Measurements from ENCODE around the gene HDAC4. TPM values are rescaled to one million over a fixed set of nuclear protein-coding genes. Genes with fewer than 3 reads are reported as not detected.

HDAC4 gene
- polyA plus RNA-seq, 1 donor (not counting 4 experiments of a cell fraction or from before 2014, with no cell fraction given) = 2.9 TPM

DNA sequence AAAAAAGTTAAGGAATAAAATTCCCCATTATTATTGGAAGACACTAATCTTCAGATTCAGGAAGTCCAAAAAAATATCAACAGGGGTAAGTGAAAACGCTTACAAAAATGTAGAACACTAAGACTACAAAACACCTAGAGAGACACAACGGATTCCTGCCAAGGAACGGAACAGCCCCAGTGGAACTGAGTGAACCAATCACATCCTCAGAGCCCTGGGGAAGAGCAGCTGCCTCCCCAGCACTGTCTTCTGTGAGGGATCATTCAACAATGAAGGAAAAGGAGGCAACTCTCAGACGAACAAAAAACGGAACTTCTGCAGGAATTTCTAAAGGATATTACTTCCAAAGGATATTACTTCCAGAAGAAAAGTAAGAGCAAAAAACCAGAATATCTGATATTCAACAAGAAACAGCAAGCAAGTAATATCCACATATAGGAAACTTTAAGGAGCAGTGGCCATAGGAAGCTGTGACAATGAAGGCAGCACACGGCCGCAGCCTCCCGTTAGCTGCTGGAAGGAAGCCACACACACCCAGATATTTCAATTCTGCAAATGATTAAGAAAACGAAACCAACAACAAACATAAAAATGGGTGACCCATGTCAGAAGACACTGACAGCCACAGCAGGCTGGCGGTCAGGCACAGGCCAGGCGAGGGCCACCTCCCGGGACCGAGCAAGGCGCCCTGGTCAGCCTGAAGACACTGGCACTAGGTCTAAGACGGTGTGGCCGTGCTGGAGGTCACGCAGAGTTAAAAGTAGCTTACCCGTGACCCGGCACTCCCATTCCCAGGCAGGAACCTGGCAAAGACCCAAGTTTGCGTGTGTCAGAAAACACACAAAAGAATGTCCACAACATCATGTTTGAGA lies 81.8 kb downstream of the HDAC4 start:
- no peak overlapping the region for H2AFZ ChIP-seq (ENCODE audit: control insufficient read depth, low read length)

GRCh38 chr2:239318151-239318611 lies 82.6 kb downstream of the HDAC4 start:
- Histone ChIP-seq H3K27me3 (ENCODE audit: control insufficient read depth, extremely low read depth, insufficient read depth, low read length) (no peaks in the 10 kb centered on the region), H3K4me3 (ENCODE audit: control insufficient read depth in 2 of 3, extremely low read depth in 1 of 3, insufficient read depth in 2 of 3, low read depth in 1 of 3, low read length in 3 of 3) (no peak overlapping the region), H3K79me2 (ENCODE audit: control insufficient read depth, insufficient read depth, low read length) (no peaks in the 10 kb centered on the region), H2AFZ (ENCODE audit: control insufficient read depth, low read length) (no peak overlapping the region), H3K9me3 (ENCODE audit: control insufficient read depth, low read depth, low read length) (no peaks in the 10 kb centered on the region), H3K9me1 (ENCODE audit: control insufficient read depth, extremely low read depth, insufficient read depth, low read length) (no peaks in the 10 kb centered on the region), H3K9ac (ENCODE audit: control insufficient read depth, extremely low read depth, insufficient read depth, low read length) (no peak overlapping the region), H3K4me2 (ENCODE audit: control insufficient read depth, extremely low read depth, insufficient read depth, low read depth, low read length) (no peak overlapping the region), H3K36me3 (ENCODE audit: control insufficient read depth in 2 of 2, extremely low read depth in 1 of 2, insufficient read depth in 2 of 2, low read length in 2 of 2) (no peaks in the 10 kb centered on the region), H4K20me1 (ENCODE audit: control insufficient read depth, extremely low read depth, insufficient read depth, low read length) (no peaks in the 10 kb centered on the region), H3K27ac (ENCODE audit: control insufficient read depth, insufficient read depth, low read length) (no peak overlapping the region), H3K4me1 (ENCODE audit: control insufficient read depth, extremely low read depth, insufficient read depth, low read length) (peaks cover 6% of the 10 kb centered on the region)
- dilution Hi-C loops (cut with MboI; ENCODE audit: extremely low pct_ligation_motif_present, low sequenced_read_pairs) = no loop called here
- DNase-seq (ENCODE audit: low read depth, low spot score) (no peak), FAIRE-seq (no peak)
- TF ChIP-seq EZH2 (IDR thresholded peaks at IDR 0.05; ENCODE audit: low read length) = no peak
- TF ChIP-seq, protein P1, sequence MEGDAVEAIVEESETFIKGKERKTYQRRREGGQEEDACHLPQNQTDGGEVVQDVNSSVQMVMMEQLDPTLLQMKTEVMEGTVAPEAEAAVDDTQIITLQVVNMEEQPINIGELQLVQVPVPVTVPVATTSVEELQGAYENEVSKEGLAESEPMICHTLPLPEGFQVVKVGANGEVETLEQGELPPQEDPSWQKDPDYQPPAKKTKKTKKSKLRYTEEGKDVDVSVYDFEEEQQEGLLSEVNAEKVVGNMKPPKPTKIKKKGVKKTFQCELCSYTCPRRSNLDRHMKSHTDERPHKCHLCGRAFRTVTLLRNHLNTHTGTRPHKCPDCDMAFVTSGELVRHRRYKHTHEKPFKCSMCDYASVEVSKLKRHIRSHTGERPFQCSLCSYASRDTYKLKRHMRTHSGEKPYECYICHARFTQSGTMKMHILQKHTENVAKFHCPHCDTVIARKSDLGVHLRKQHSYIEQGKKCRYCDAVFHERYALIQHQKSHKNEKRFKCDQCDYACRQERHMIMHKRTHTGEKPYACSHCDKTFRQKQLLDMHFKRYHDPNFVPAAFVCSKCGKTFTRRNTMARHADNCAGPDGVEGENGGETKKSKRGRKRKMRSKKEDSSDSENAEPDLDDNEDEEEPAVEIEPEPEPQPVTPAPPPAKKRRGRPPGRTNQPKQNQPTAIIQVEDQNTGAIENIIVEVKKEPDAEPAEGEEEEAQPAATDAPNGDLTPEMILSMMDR (optimal IDR thresholded peaks at IDR 0.05 in 1 of 3, IDR thresholded peaks at IDR 0.05 in 1 of 3, conservative IDR thresholded peaks at IDR 0.05 in 1 of 3; ENCODE audit: extremely low read depth in 1 of 3, insufficient read depth in 2 of 3, low read length in 3 of 3) = no peak

More for the DNA sequence above, 81.8 kb downstream of the HDAC4 start:
- DNase-seq (ENCODE audit: low read depth, low spot score) = no peak
- Histone ChIP-seq H3K27ac (ENCODE audit: control insufficient read depth, insufficient read depth, low read length) (no peak overlapping the region), H3K4me1 (ENCODE audit: control insufficient read depth, extremely low read depth, insufficient read depth, low read length) (peaks cover 6% of the 10 kb centered on the region), H3K9me3 (ENCODE audit: control insufficient read depth, low read depth, low read length) (no peaks in the 10 kb centered on the region), H3K27me3 (ENCODE audit: control insufficient read depth, extremely low read depth, insufficient read depth, low read length) (no peaks in the 10 kb centered on the region), H3K9ac (ENCODE audit: control insufficient read depth, extremely low read depth, insufficient read depth, low read length) (no peak overlapping the region), H3K36me3 (ENCODE audit: control insufficient read depth in 2 of 2, extremely low read depth in 1 of 2, insufficient read depth in 2 of 2, low read length in 2 of 2) (no peaks in the 10 kb centered on the region), H3K4me2 (ENCODE audit: control insufficient read depth, extremely low read depth, insufficient read depth, low read depth, low read length) (no peak overlapping the region), H3K79me2 (ENCODE audit: control insufficient read depth, insufficient read depth, low read length) (no peaks in the 10 kb centered on the region), H4K20me1 (ENCODE audit: control insufficient read depth, extremely low read depth, insufficient read depth, low read length) (no peaks in the 10 kb centered on the region), H3K4me3 (ENCODE audit: control insufficient read depth in 2 of 3, extremely low read depth in 1 of 3, insufficient read depth in 2 of 3, low read depth in 1 of 3, low read length in 3 of 3) (no peak overlapping the region), H3K9me1 (ENCODE audit: control insufficient read depth, extremely low read depth, insufficient read depth, low read length) (no peaks in the 10 kb centered on the region)
- dilution Hi-C loops (cut with MboI; ENCODE audit: extremely low pct_ligation_motif_present, low sequenced_read_pairs) = no loop called here
- TF ChIP-seq, protein P1 (optimal IDR thresholded peaks at IDR 0.05 in 1 of 3, IDR thresholded peaks at IDR 0.05 in 1 of 3, conservative IDR thresholded peaks at IDR 0.05 in 1 of 3; ENCODE audit: extremely low read depth in 1 of 3, insufficient read depth in 2 of 3, low read length in 3 of 3) = no peak
- TF ChIP-seq EZH2 (IDR thresholded peaks at IDR 0.05; ENCODE audit: low read length) = no peak
- no peak for FAIRE-seq
